Measurements from ENCODE around the gene ADAM15. TPM values are rescaled to one million over a fixed set of nuclear protein-coding genes. Genes with fewer than 3 reads are reported as not detected.

Gene ADAM15
- total RNA-seq, 1 experiment from 2014 or later: 30.6 TPM

GRCh38 chr1:155092641-155093040, 41.5 kb downstream of the ADAM15 start:
- Histone ChIP-seq H2BK5ac (ENCODE audit: insufficient read length, low read length) (no peak overlapping the region), H2BK120ac (ENCODE audit: low read depth, low read length, poor library complexity, severe bottlenecking) (no peak overlapping the region), H4K8ac (replicated peaks; ENCODE audit: insufficient read length, low read depth, low read length) (no peak overlapping the region), H3K23ac (ENCODE audit: insufficient read length, low read depth, low read length) (no peak overlapping the region), H2BK20ac (ENCODE audit: low read depth, low read length, poor library complexity, severe bottlenecking) (no peak overlapping the region), H3K4ac (ENCODE audit: low read depth, low read length) (no peak overlapping the region), H3K79me2 (ENCODE audit: insufficient read depth, low read length) (no peaks in the 10 kb centered on the region), H3K9me3 (ENCODE audit: control insufficient read depth, low read depth, low read length) (no peaks in the 10 kb centered on the region), H4K20me1 (ENCODE audit: control insufficient read depth, insufficient read depth, insufficient read length) (no peaks in the 10 kb centered on the region), H3K56ac (ENCODE audit: insufficient read length, low read depth, low read length) (no peak overlapping the region), H3K27me3 (ENCODE audit: insufficient read depth, low read length) (peaks cover 2% of the 10 kb centered on the region; the same call in 1 of the 2 replicates), H2BK12ac (ENCODE audit: insufficient read length, low read depth, low read length) (no peak overlapping the region), H3K9ac (ENCODE audit: extremely low read depth, insufficient read length, low read length) (no peak overlapping the region), H3K18ac (ENCODE audit: insufficient read length, low read depth, low read length) (no peak overlapping the region), H3K23me2 (ENCODE audit: insufficient read length, low read depth, low read length, poor library complexity, severe bottlenecking) (peaks cover 6% of the 10 kb centered on the region), H3K4me2 (ENCODE audit: insufficient read depth, insufficient read length, low read length) (no peak overlapping the region), H3K79me1 (ENCODE audit: insufficient read depth, low read depth, low read length, poor library complexity, severe bottlenecking) (no peaks in the 10 kb centered on the region), H2BK15ac (ENCODE audit: low read depth, low read length) (no peak overlapping the region), H3K4me1 (ENCODE audit: insufficient read depth, low read length) (no peaks in the 10 kb centered on the region), H3K27ac (ENCODE audit: insufficient read length, low read depth, low read length) (no peak overlapping the region), H3T11ph (ENCODE audit: low read length) (no peak overlapping the region), H4K91ac (ENCODE audit: insufficient read length, low read depth, low read length) (no peak overlapping the region), H4K5ac (ENCODE audit: insufficient read length, low read depth, low read length) (no peak overlapping the region), H3K14ac (ENCODE audit: insufficient read depth, low read length) (no peak overlapping the region), H2AK5ac (ENCODE audit: insufficient read length, low read length) (no peak overlapping the region), H2AFZ (ENCODE audit: low read length) (no peak overlapping the region)
- no peak for TF ChIP-seq CTCF (conservative IDR thresholded peaks at IDR 0.05)
- WGBS (ENCODE audit: extremely low coverage, insufficient read length, low lambda C conversion rate): no CpG with 5 or more reads among the region's 12 CpGs
- peaks cover 55% of the 10 kb centered on the region for H3K27me3 Mint-ChIP-seq (ENCODE audit: low read depth)
- no peak overlapping the region for H3K4me3 Mint-ChIP-seq
- DNase-seq: no peak
- no peak overlapping the region for H3K27ac Mint-ChIP-seq
- H3K9me3 Mint-ChIP-seq: no peaks in the 10 kb centered on the region; a peak in 1 of 5 replicates
- peaks cover 17 to 25% of the 10 kb centered on the region in 2 experiments for H3K4me1 Mint-ChIP-seq
- H3K36me3 Mint-ChIP-seq (ENCODE audit: insufficient read depth in 1 of 3, low read depth in 3 of 3): no peaks in the 10 kb centered on the region
